ENCODE data around the gene STK10. TPM values are rescaled to one million over a fixed set of nuclear protein-coding genes. Genes with fewer than 3 reads are reported as not detected.

STK10 gene
- total and polyA plus RNA-seq, 2 of the 8 experiments (the other 6 are each of a cell fraction or from before 2014, with no cell fraction given): 10.5 to 21.4 TPM

DNA sequence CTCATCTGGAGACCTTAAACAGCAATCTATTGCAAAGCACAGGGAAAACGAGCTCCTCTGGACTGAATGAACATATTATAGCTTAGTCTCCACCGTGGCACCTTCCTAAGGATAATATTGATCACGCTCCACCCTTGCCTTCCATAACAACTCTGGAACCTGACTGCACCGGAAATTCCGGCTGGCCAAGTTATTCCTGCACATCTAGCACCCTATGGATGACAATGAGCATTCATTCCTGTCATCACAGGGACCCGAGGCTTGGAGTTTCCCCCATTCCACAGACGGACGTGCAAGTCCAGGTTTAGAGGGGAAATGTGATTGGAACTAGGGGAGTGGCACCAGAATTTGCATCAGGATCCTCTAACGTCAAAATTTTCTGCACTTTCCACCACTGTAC is 27.5 kb downstream of the STK10 start:
- Histone ChIP-seq H2BK5ac (ENCODE audit: low read depth, low read length) (no peak overlapping the region), H3K23ac (ENCODE audit: insufficient read length) (no peak overlapping the region), H2BK12ac (ENCODE audit: low read depth, low read length) (no peak overlapping the region), H4K5ac (ENCODE audit: insufficient read length, low read depth, low read length) (no peak overlapping the region), H3K56ac (replicated peaks; ENCODE audit: insufficient read length, low read depth, low read length) (no peak overlapping the region), H2BK20ac (ENCODE audit: low read length) (no peak overlapping the region), H4K20me1 (replicated peaks in 1 of 2; ENCODE audit: control insufficient read depth in 1 of 2, insufficient read depth in 2 of 2, low read length in 2 of 2) (no peaks in the 10 kb centered on the region), H2BK120ac (replicated peaks; ENCODE audit: low read depth, low read length) (no peak overlapping the region), H3K36me3 (ENCODE audit: control insufficient read depth in 2 of 4, insufficient read depth in 4 of 4, low read length in 3 of 4) (no peaks in the 10 kb centered on the region), H3K14ac (ENCODE audit: insufficient read length) (no peak overlapping the region), H3K4me1 (replicated peaks in 1 of 4; ENCODE audit: control insufficient read depth in 3 of 4, insufficient read depth in 4 of 4, low read length in 3 of 4) (no peaks in the 10 kb centered on the region; a peak in 1 of 7 replicates), H3K23me2 (ENCODE audit: low read depth, low read length) (no peaks in the 10 kb centered on the region), H3K4me2 (ENCODE audit: insufficient read depth in 1 of 2, low read depth in 2 of 2, low read length in 2 of 2) (no peak overlapping the region), H2AK5ac (ENCODE audit: low read depth, low read length) (no peak overlapping the region), H3K4me3 (ENCODE audit: extremely low read depth in 1 of 4, insufficient read depth in 2 of 4, low read depth in 3 of 4, low read length in 4 of 4) (no peak overlapping the region), H2BK15ac (ENCODE audit: low read length) (no peak overlapping the region), H3K79me1 (ENCODE audit: low read depth, low read length) (no peaks in the 10 kb centered on the region; the same call in 1 of the 2 replicates), H3K27ac (ENCODE audit: low read depth, low read length) (no peak overlapping the region), H3K9me3 (ENCODE audit: insufficient read depth in 2 of 2, low read depth in 1 of 2, low read length in 1 of 2) (no peaks in the 10 kb centered on the region), H4K91ac (replicated peaks; ENCODE audit: insufficient read length, low read length) (no peak overlapping the region), H3K18ac (ENCODE audit: extremely low read depth, low read length) (no peak overlapping the region), H3K27me3 (replicated peaks in 1 of 4; ENCODE audit: control insufficient read depth in 3 of 4, extremely low read depth in 1 of 4, insufficient read depth in 3 of 4, low read length in 3 of 4) (no peaks in the 10 kb centered on the region), H3K79me2 (ENCODE audit: control insufficient read depth in 1 of 2, insufficient read depth in 2 of 2, low read length in 2 of 2) (no peaks in the 10 kb centered on the region), H2AFZ (ENCODE audit: low read length) (no peak overlapping the region), H3K9ac (replicated peaks in 1 of 4; ENCODE audit: extremely low read depth in 1 of 4, low read depth in 3 of 4, low read length in 3 of 4) (no peak overlapping the region), H3K4ac (replicated peaks; ENCODE audit: insufficient read length, low read depth, low read length) (no peak overlapping the region), H4K8ac (ENCODE audit: extremely low read depth, insufficient read depth, low read length) (no peak overlapping the region)
- FAIRE-seq (no peak), DNase-seq (ENCODE audit: low read depth in 1 of 2, low spot score in 2 of 2) (no peak)
- POLR2A ChIA-PET (ENCODE audit: partially characterized antibody): interaction anchor here (0.9 kb wide), 1 partner anchor 22 kb away, joined by 6 read pairs; no protein-coding TSS in a partner anchor
- CTCF ChIA-PET (ENCODE audit: partially characterized antibody): interaction anchor here (0.6 to 5.6 kb wide), 4 partner anchors 8 to 33 kb away, joined by 3 to 42 read pairs (median 6); partner anchors contain the start of gene EFCAB9
- WGBS, 2 experiments (ENCODE audit: extremely low coverage in 1 of 2, insufficient coverage in 1 of 2, insufficient read length in 1 of 2, insufficient replicate concordance in 2 of 2, low coverage in 1 of 2, low lambda C conversion rate in 2 of 2, missing lambda C conversion rate in 1 of 2): 96% methylated on average over 9 of the region's 9 CpGs; no CpG with 5 or more reads in 1 of the 2 experiments
- TF ChIP-seq EGR1 (IDR thresholded peaks at IDR 0.05; ENCODE audit: borderline replicate concordance, low read depth, low read length): no peak
- TF ChIP-seq NANOG (IDR thresholded peaks at IDR 0.05; ENCODE audit: insufficient read depth, low read depth, low read length, poor library complexity, severe bottlenecking): no peak
- TF ChIP-seq SIRT6 (IDR thresholded peaks at IDR 0.05; ENCODE audit: low read length): no peak
- TF ChIP-seq CEBPB (IDR thresholded peaks at IDR 0.05; ENCODE audit: low read depth, low read length): no peak
- no peak for TF ChIP-seq POLR2A (IDR thresholded peaks at IDR 0.05; ENCODE audit: control extremely low read depth in 1 of 2, low read depth in 2 of 2, low read length in 2 of 2)
- TF ChIP-seq NRF1 (IDR thresholded peaks at IDR 0.05; ENCODE audit: low read depth, low read length): no peak

Measured in H1 (cell line).